ENCODE measurements around the gene LRP2BP. TPM values are rescaled to one million over a fixed set of nuclear protein-coding genes. Genes with fewer than 3 reads are reported as not detected.
"Not testable (repeated sequence)": the region's sequence is repeated elsewhere in the genome, so short reads cannot be mapped to it uniquely, and the experiment has no call there.

The LRP2BP gene
- total RNA-seq, 1 donor from 2014 or later: 0.34 TPM

DNA sequence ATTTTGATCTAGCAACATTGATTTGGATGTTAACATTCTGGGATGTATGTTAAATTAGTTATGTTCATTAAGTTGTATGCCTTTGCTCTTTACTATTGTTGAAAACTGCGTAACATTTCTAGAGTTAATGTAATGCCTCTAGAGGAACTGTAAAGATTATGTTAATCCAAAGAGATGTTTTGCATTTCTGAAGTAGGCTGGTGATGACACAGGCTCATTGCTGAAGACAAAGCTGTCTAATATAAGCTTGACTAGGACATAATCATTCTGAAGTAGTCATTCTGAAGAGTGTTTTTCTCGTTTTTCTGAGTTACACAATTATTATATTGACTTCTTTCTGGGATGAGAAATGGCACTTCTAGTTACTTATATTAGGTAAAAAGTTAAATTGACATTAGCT, 72.9 kb downstream of the LRP2BP start:
- no peak for DNase-seq

DNA sequence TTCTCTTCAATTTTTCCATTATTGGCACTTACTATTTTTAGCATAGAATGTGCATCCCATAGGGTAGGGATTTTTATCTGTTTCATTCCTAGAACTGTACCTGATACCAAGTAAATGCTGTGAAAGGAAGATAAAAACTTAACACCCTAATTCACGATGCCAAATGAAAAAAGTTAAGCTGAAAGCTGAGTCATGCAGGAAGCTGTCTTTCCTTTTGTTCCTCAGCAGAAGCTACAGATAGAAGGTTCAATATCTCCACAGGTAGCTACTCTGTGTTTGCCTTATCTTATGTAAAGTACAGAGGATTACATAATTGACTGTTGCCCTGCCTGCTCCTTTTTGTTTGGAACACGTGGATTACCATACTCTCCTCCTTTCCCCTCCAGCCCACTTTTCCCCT, 77.0 kb downstream of the LRP2BP start:
- peak; percentile 55 for DNase-seq

DNA sequence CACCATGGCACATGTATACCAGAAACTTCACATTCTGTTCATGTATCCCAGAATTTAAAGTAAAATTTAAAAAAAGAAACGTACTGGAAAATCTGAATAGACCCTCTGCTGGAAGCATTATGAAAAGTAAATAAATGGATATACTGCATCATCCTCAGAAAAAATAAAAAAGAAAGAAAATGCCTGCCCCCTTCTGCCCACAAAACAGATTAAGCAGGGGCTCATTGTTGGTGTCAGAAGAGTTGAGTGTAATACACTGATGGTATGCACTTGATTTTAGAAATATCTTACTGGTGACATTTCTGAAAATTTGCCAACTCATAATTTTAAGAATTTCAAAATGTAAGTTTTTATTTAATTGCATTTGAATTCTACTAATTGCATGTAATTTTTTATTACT, 77.8 kb downstream of the LRP2BP start:
- no peak for DNase-seq

DNA sequence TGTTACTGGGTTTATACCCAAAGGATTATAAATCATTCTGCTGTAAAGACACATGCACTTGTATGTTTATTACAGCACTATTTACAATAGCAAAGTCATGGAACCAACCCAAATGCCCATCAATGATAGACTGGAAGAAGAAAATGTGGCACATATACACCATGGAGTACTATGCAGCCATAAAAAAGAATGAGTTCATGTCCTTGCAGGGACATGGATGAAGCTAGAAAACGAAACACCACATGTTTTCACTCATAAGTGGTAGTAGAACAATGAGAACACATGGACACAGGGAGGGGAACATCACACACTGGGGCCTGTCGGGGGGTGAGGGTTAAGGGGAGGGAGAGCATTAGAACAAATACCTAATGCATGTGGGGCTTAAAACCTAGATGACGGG, 78.3 kb downstream of the LRP2BP start:
- DNase-seq: not testable (repeated sequence)

Other genes starting within 250 kb of the LRP2BP start
- gene CFAP97, start 191.9 kb downstream of the LRP2BP start, total RNA-seq: 26.2 and 41.8 TPM in 2 replicates
- 61.8 and 73.2 TPM in 2 replicates for gene SNX25, start 186.3 kb downstream of the LRP2BP start, total RNA-seq
- gene ANKRD37, start 917 bp upstream of the LRP2BP start, total RNA-seq: 7.1 and 9.4 TPM in 2 replicates
- gene UFSP2, start 30.0 kb upstream of the LRP2BP start, total RNA-seq: 40.0 and 51.7 TPM in 2 replicates
- gene CCDC110, start 75.8 kb upstream of the LRP2BP start, total RNA-seq: 0.42 and 0.68 TPM in 2 replicates
- gene PDLIM3, start 139.6 kb upstream of the LRP2BP start, total RNA-seq: 41.0 and 113 TPM in 2 replicates